ENCODE measurements around the gene PTPRM. TPM values are rescaled to one million over a fixed set of nuclear protein-coding genes. Genes with fewer than 3 reads are reported as not detected.

PTPRM gene
- total RNA-seq, 1 experiment from 2014 or later = not detected

DNA sequence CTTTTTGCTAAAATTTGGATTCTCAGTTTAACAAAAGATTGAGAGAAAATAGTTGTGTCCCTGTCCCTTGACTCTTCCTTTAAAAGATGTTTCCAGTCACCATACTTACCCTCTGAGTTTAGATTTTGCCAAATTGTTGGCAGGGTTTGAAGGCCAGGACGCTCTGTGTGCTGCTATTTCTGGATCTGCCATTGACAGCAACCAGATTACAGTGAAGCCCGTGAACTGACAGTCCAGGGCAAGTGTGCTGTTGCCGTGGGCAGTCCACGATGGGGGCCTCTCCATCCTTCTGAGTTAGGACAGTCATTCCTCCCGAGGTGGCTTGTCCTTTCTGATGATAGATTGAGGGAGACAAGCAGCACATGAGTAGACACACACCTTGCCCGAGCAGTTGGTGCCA lies 89.9 kb downstream of the PTPRM start:
- Histone ChIP-seq H3K36me3 (ENCODE audit: insufficient read depth, low read length, poor library complexity, severe bottlenecking) (no peaks in the 10 kb centered on the region), H3K4me3 (ENCODE audit: low read depth, low read length, poor library complexity, severe bottlenecking) (no peak overlapping the region), H3K27ac (ENCODE audit: low read depth, low read length, poor library complexity, severe bottlenecking) (no peak overlapping the region), H3K27me3 (replicated peaks; ENCODE audit: insufficient read depth, low read depth, low read length, poor library complexity) (no peaks in the 10 kb centered on the region), H3K9me3 (ENCODE audit: low read depth, low read length, poor library complexity, severe bottlenecking) (peaks cover 20% of the 10 kb centered on the region), H3K4me1 (ENCODE audit: insufficient read depth, low read length, poor library complexity, severe bottlenecking) (no peaks in the 10 kb centered on the region)
- intact Hi-C loops (cut with micrococcal nuclease; ENCODE audit: unreplicated experiment) = no loop called here
- BruUV-seq (replicated peaks) = no TSS peak
- POLR2A ChIA-PET (ENCODE audit: low non-redundant PET) = no interaction called here
- CTCF ChIA-PET = no interaction called here
- TF ChIP-seq CTCF (conservative IDR thresholded peaks at IDR 0.05; ENCODE audit: low read depth, low read length) (no peak), EZH2 (IDR thresholded peaks at IDR 0.05; ENCODE audit: borderline replicate concordance, low read depth, low read length, poor library complexity, severe bottlenecking) (no peak)
- DNase-seq (ENCODE audit: low spot score) = no peak

- ChIA-PET CTCF (no interaction called here), POLR2A (ENCODE audit: low non-redundant PET) (no interaction called here)
- no peak overlapping the region for H3K27ac ChIP-seq (ENCODE audit: low read depth, low read length, poor library complexity, severe bottlenecking)
- H3K9me3 ChIP-seq (ENCODE audit: low read depth, low read length, poor library complexity, severe bottlenecking) = peaks cover 23% of the 10 kb centered on the region
- no peak for DNase-seq (ENCODE audit: low spot score)
- no TSS peak for BruUV-seq (replicated peaks)
- intact Hi-C loops (cut with micrococcal nuclease; ENCODE audit: unreplicated experiment) = no loop called here
- no peaks in the 10 kb centered on the region for H3K36me3 ChIP-seq (ENCODE audit: insufficient read depth, low read length, poor library complexity, severe bottlenecking)
- no peak overlapping the region for H3K4me3 ChIP-seq (ENCODE audit: low read depth, low read length, poor library complexity, severe bottlenecking)
- no peaks in the 10 kb centered on the region for H3K4me1 ChIP-seq (ENCODE audit: insufficient read depth, low read length, poor library complexity, severe bottlenecking)
- no peaks in the 10 kb centered on the region for H3K27me3 ChIP-seq (replicated peaks; ENCODE audit: insufficient read depth, low read depth, low read length, poor library complexity)
- TF ChIP-seq CTCF (conservative IDR thresholded peaks at IDR 0.05; ENCODE audit: low read depth, low read length) = no peak
These were observed 90.8 kb downstream of the PTPRM start for GRCh38 chr18:7657937-7658336.

GRCh38 chr18:7658701-7659100 lies 91.6 kb downstream of the PTPRM start:
- TF ChIP-seq CTCF (conservative IDR thresholded peaks at IDR 0.05; ENCODE audit: low read depth, low read length) (no peak), EZH2 (IDR thresholded peaks at IDR 0.05; ENCODE audit: borderline replicate concordance, low read depth, low read length, poor library complexity, severe bottlenecking) (no peak)
- no peak for DNase-seq (ENCODE audit: low spot score)
- no peaks in the 10 kb centered on the region for H3K36me3 ChIP-seq (ENCODE audit: insufficient read depth, low read length, poor library complexity, severe bottlenecking)
- no peaks in the 10 kb centered on the region for H3K4me1 ChIP-seq (ENCODE audit: insufficient read depth, low read length, poor library complexity, severe bottlenecking)
- H3K27me3 ChIP-seq (replicated peaks; ENCODE audit: insufficient read depth, low read depth, low read length, poor library complexity) = no peaks in the 10 kb centered on the region
- no TSS peak for BruUV-seq (replicated peaks)
- CTCF ChIA-PET = no interaction called here
- intact Hi-C loops (cut with micrococcal nuclease; ENCODE audit: unreplicated experiment) = no loop called here
- no peak overlapping the region for H3K4me3 ChIP-seq (ENCODE audit: low read depth, low read length, poor library complexity, severe bottlenecking)
- no peak overlapping the region for H3K27ac ChIP-seq (ENCODE audit: low read depth, low read length, poor library complexity, severe bottlenecking)
- H3K9me3 ChIP-seq (ENCODE audit: low read depth, low read length, poor library complexity, severe bottlenecking) = peaks cover 29% of the 10 kb centered on the region
- POLR2A ChIA-PET (ENCODE audit: low non-redundant PET) = no interaction called here
